Activated naive CD8-positive, alpha-beta T cell treated with anti-CD3 and anti-CD28 coated beads for 36 hours (primary cell): ENCODE measurements around the gene TBC1D13. TPM values are rescaled to one million over a fixed set of nuclear protein-coding genes. Genes with fewer than 3 reads are reported as not detected.
A peak's percentile ranks its signal among the peaks of the same experiment; 100 is the strongest.

ENCODE experiments used
- DNase-seq: peaks from one replicate; pipeline ENCODE4 v3.0.0; 2021
- H3K27ac Mint-ChIP-seq: one replicate; pipeline ENCODE4 v1.8.0; 2022; ENCODE audit warnings: mild to moderate bottlenecking, moderate library complexity, mixed read lengths
- H3K27me3 Mint-ChIP-seq: one replicate; pipeline ENCODE4 v1.8.0; 2022; ENCODE audit warnings: mild to moderate bottlenecking, mixed read lengths
- H3K36me3 Mint-ChIP-seq: one replicate; pipeline ENCODE4 v1.8.0; 2021; ENCODE audit warnings: mild to moderate bottlenecking, mixed read lengths
- H3K4me1 Mint-ChIP-seq: one replicate; pipeline ENCODE4 v1.8.0; 2021; ENCODE audit warnings: mixed read lengths
- H3K4me3 Mint-ChIP-seq: one replicate; pipeline ENCODE4 v1.8.0; 2022; ENCODE audit warnings: mild to moderate bottlenecking, moderate library complexity, mixed read lengths
- H3K9me3 Mint-ChIP-seq: one replicate; pipeline ENCODE4 v1.8.0; 2022; ENCODE audit warnings: mixed read lengths
- total RNA-seq, 2 experiments: library from RNA; stranded (reverse); gene quantifications; one replicate each; pipeline ENCODE4 v1.2.3, GENCODE V29; 2021

Gene TBC1D13
- 10 to 100 TPM; 16.3 to 18.8 TPM for total RNA-seq

- DNase-seq = peak; percentile 92
- Mint-ChIP-seq H3K36me3 (peaks cover 2% of the 10 kb centered on the region), H3K27ac (peak within 1 kb of the TSS; percentile 92), H3K27me3 (no peaks in the 10 kb centered on the region), H3K4me3 (peak within 1 kb of the TSS; percentile 99), H3K4me1 (peaks cover 26% of the 10 kb centered on the region), H3K9me3 (no peaks in the 10 kb centered on the region)
Measured at GRCh38 chr9:128786681-128787601, at the start of gene TBC1D13. Gene TBC1D13 (plus strand): TSS chr9:128787253. CDS start chr9:128787354, 101 bp downstream.

GRCh38 chr9:128742401-128742800, 44.7 kb upstream of the TBC1D13 start:
- DNase-seq = no peak
- Mint-ChIP-seq H3K4me3 (no peak overlapping the region), H3K4me1 (no peaks in the 10 kb centered on the region), H3K9me3 (no peaks in the 10 kb centered on the region), H3K36me3 (peaks cover 1% of the 10 kb centered on the region), H3K27ac (peak overlapping the region; percentile 25), H3K27me3 (no peaks in the 10 kb centered on the region)

GRCh38 chr9:128743421-128743820, 43.6 kb upstream of the TBC1D13 start:
- no peaks in the 10 kb centered on the region for H3K9me3 Mint-ChIP-seq
- H3K27ac Mint-ChIP-seq = no peak overlapping the region
- no peak overlapping the region for H3K4me3 Mint-ChIP-seq
- H3K4me1 Mint-ChIP-seq = no peaks in the 10 kb centered on the region
- DNase-seq = no peak
- no peaks in the 10 kb centered on the region for H3K27me3 Mint-ChIP-seq
- H3K36me3 Mint-ChIP-seq = no peaks in the 10 kb centered on the region

- Mint-ChIP-seq H3K27me3 (no peaks in the 10 kb centered on the region), H3K4me3 (no peak overlapping the region), H3K27ac (no peak overlapping the region), H3K4me1 (no peaks in the 10 kb centered on the region), H3K36me3 (no peaks in the 10 kb centered on the region), H3K9me3 (no peaks in the 10 kb centered on the region)
- DNase-seq = no peak
Measured at GRCh38 chr9:128747241-128747640, 39.8 kb upstream of the TBC1D13 start.

- DNase-seq = no peak
- Mint-ChIP-seq H3K27ac (no peak overlapping the region), H3K27me3 (no peaks in the 10 kb centered on the region)
Measured at GRCh38 chr9:128750926-128751595, 36.0 kb upstream of the TBC1D13 start.

GRCh38 chr9:128753627-128754026, 33.4 kb upstream of the TBC1D13 start:
- no peak overlapping the region for H3K4me3 Mint-ChIP-seq
- no peaks in the 10 kb centered on the region for H3K9me3 Mint-ChIP-seq
- H3K4me1 Mint-ChIP-seq = no peaks in the 10 kb centered on the region
- H3K27ac Mint-ChIP-seq = no peak overlapping the region
- no peaks in the 10 kb centered on the region for H3K27me3 Mint-ChIP-seq
- H3K36me3 Mint-ChIP-seq = no peaks in the 10 kb centered on the region
- DNase-seq = no peak

More at GRCh38 chr9:128750926-128751595, 36.0 kb upstream of the TBC1D13 start:
- Mint-ChIP-seq H3K4me1 (no peaks in the 10 kb centered on the region), H3K36me3 (no peaks in the 10 kb centered on the region), H3K9me3 (no peaks in the 10 kb centered on the region), H3K4me3 (no peak overlapping the region)

- Mint-ChIP-seq H3K4me1 (no peaks in the 10 kb centered on the region), H3K4me3 (no peak overlapping the region), H3K9me3 (no peaks in the 10 kb centered on the region), H3K36me3 (no peaks in the 10 kb centered on the region), H3K27ac (no peak overlapping the region), H3K27me3 (no peaks in the 10 kb centered on the region)
- DNase-seq = no peak
Measured at GRCh38 chr9:128757602-128758001, 29.5 kb upstream of the TBC1D13 start.

- Mint-ChIP-seq H3K36me3 (peaks cover 3% of the 10 kb centered on the region), H3K27me3 (no peaks in the 10 kb centered on the region), H3K4me1 (peaks cover 15% of the 10 kb centered on the region), H3K4me3 (no peak overlapping the region), H3K27ac (no peak overlapping the region), H3K9me3 (no peaks in the 10 kb centered on the region)
- no peak for DNase-seq
Measured at GRCh38 chr9:128762671-128763449, 24.2 kb upstream of the TBC1D13 start.

- no peak overlapping the region for H3K27ac Mint-ChIP-seq
- H3K36me3 Mint-ChIP-seq = peaks cover 3% of the 10 kb centered on the region
- H3K4me3 Mint-ChIP-seq = no peak overlapping the region
- peaks cover 22% of the 10 kb centered on the region for H3K4me1 Mint-ChIP-seq
- H3K9me3 Mint-ChIP-seq = no peaks in the 10 kb centered on the region
- H3K27me3 Mint-ChIP-seq = no peaks in the 10 kb centered on the region
- peak; percentile 16 for DNase-seq
Measured at GRCh38 chr9:128764361-128764760, 22.7 kb upstream of the TBC1D13 start.

GRCh38 chr9:128765499-128765898, 21.6 kb upstream of the TBC1D13 start:
- no peak overlapping the region for H3K27ac Mint-ChIP-seq
- H3K4me1 Mint-ChIP-seq = peaks cover 29% of the 10 kb centered on the region
- no peaks in the 10 kb centered on the region for H3K27me3 Mint-ChIP-seq
- DNase-seq = no peak
- no peak overlapping the region for H3K4me3 Mint-ChIP-seq
- H3K36me3 Mint-ChIP-seq = peaks cover 3% of the 10 kb centered on the region
- no peaks in the 10 kb centered on the region for H3K9me3 Mint-ChIP-seq

GRCh38 chr9:128768606-128769005, 18.4 kb upstream of the TBC1D13 start:
- H3K27ac Mint-ChIP-seq = peak overlapping the region; percentile 20
- no peak overlapping the region for H3K4me3 Mint-ChIP-seq
- H3K36me3 Mint-ChIP-seq = peaks cover 3% of the 10 kb centered on the region
- DNase-seq = no peak
- no peaks in the 10 kb centered on the region for H3K9me3 Mint-ChIP-seq
- H3K4me1 Mint-ChIP-seq = peaks cover 32% of the 10 kb centered on the region
- no peaks in the 10 kb centered on the region for H3K27me3 Mint-ChIP-seq

- H3K9me3 Mint-ChIP-seq = no peaks in the 10 kb centered on the region
- peaks cover 28% of the 10 kb centered on the region for H3K4me1 Mint-ChIP-seq
- H3K4me3 Mint-ChIP-seq = peak overlapping the region; percentile 92
- H3K27me3 Mint-ChIP-seq = no peaks in the 10 kb centered on the region
- DNase-seq = no peak
- peak overlapping the region; percentile 91 for H3K27ac Mint-ChIP-seq
- peaks cover 3% of the 10 kb centered on the region for H3K36me3 Mint-ChIP-seq
Measured at GRCh38 chr9:128770286-128771030, 16.6 kb upstream of the TBC1D13 start.

- no peak for DNase-seq
- peaks cover 3% of the 10 kb centered on the region for H3K36me3 Mint-ChIP-seq
Measured at GRCh38 chr9:128771094-128771721, 15.8 kb upstream of the TBC1D13 start.

More at GRCh38 chr9:128771094-128771721, 15.8 kb upstream of the TBC1D13 start:
- no peaks in the 10 kb centered on the region for H3K9me3 Mint-ChIP-seq
- peak overlapping the region; percentile 91 for H3K27ac Mint-ChIP-seq
- H3K27me3 Mint-ChIP-seq = no peaks in the 10 kb centered on the region
- H3K4me1 Mint-ChIP-seq = peaks cover 27% of the 10 kb centered on the region
- peak overlapping the region; percentile 92 for H3K4me3 Mint-ChIP-seq
